IMR-90 (cell line): ENCODE data around the gene TPM2.

Source experiments
- RAD21 ChIP-seq: IDR thresholded peaks from 2 replicates; pipeline ENCODE4 v1.6.1; 2012; ENCODE audit warnings: low read length, improper control_type of control experiment
- TF ChIP-seq, protein P1 (sequence below): conservative IDR thresholded peaks from 2 replicates; pipeline ENCODE4 v1.5.1; 2012; ENCODE audit warnings: mild to moderate bottlenecking, low read depth, low read length, improper control_type of control experiment

DNA sequence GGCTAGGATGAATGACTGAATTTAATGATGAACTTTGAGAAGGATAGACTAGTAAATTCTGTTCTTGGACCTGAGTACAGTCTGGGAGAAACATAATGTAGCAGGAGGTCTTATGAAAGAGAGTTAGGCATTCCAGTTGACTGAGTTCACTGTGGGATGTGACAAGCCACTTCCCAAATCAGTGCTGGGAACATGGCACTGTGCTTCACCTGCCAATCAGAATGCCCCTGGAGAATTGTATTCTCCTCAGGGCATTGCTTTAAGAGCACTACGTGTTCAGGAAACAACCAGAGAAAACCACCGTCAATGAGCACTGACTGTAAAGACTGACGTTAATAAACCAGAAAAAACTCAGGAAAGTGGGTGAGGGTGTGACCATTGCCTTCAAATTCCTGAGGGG, 30.4 kb downstream of the TPM2 start:
- no peak for TF ChIP-seq RAD21
- TF ChIP-seq, protein P1, sequence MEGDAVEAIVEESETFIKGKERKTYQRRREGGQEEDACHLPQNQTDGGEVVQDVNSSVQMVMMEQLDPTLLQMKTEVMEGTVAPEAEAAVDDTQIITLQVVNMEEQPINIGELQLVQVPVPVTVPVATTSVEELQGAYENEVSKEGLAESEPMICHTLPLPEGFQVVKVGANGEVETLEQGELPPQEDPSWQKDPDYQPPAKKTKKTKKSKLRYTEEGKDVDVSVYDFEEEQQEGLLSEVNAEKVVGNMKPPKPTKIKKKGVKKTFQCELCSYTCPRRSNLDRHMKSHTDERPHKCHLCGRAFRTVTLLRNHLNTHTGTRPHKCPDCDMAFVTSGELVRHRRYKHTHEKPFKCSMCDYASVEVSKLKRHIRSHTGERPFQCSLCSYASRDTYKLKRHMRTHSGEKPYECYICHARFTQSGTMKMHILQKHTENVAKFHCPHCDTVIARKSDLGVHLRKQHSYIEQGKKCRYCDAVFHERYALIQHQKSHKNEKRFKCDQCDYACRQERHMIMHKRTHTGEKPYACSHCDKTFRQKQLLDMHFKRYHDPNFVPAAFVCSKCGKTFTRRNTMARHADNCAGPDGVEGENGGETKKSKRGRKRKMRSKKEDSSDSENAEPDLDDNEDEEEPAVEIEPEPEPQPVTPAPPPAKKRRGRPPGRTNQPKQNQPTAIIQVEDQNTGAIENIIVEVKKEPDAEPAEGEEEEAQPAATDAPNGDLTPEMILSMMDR, result no peak
